Adrenal gland (tissue), 5 donors: ENCODE measurements around the gene DAPL1.

Experiments used
- CTCF ChIP-seq, 6 experiments: fragments of 450-650 bp in 4 of 6; fragments of 200-600 bp in 2 of 6; sonication (generic) in 1 of 6; IDR thresholded peaks; 1 replicate in 5 of 6; 2 replicates in 1 of 6; pipeline versions ENCODE4 v1.5.1 to v1.8.0; 2016 to 2021; ENCODE audit warnings: antibody characterized with exemption in 6 of 6, mild to moderate bottlenecking in 2 of 6, moderate library complexity in 1 of 6
- POLR2A ChIP-seq, 2 donors: fragments of 450-650 bp; IDR thresholded peaks; one replicate each; pipeline ENCODE4 v1.6.1; 2017; ENCODE audit warnings: antibody characterized with exemption in 2 of 2, mild to moderate bottlenecking in 2 of 2, moderate library complexity in 1 of 2
- donor health status: DM: no; HTN: no; CAD: no.

DNA sequence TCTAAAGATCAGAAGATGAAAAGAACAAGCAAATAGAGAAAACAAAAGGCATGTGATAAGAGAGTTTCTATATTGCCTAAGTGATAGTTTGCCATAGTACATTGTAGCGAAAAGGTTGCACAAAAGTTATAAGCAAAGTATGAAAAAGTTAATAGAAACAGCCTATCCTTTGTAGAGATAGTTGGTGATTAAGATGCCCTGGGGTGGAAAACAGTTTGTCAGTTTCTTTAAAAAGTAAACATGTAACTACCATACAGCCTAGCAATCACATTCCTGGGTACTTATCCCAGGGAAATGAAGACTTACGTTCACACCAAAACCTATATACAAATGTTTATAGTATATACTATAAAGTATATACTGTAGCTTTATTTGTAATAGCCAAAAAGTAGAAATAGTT, 16.9 kb upstream of the DAPL1 start:
- no peak for TF ChIP-seq CTCF (IDR thresholded peaks at IDR 0.05)
- TF ChIP-seq POLR2A (IDR thresholded peaks at IDR 0.05): no peak
